Neural cell (in vitro differentiated cells): ENCODE results near the gene ATF6B. TPM values are rescaled to one million over a fixed set of nuclear protein-coding genes. Genes with fewer than 3 reads are reported as not detected.

Source experiments
- H2AFZ ChIP-seq: fragments of 200-600, 300-800 bp; sonication (generic), shearing (Covaris generic); 2 replicates; pipeline ENCODE4 v1.6.0; 2014; ENCODE audit warnings: low read depth, mild to moderate bottlenecking, antibody characterized with exemption, low read length, moderate library complexity
- H3F3A ChIP-seq: fragments of 200-600 bp; shearing (Covaris generic); 2 replicates; pipeline ENCODE4 v1.6.1; 2016; ENCODE audit warnings: mild to moderate bottlenecking, moderate library complexity, mixed read lengths, antibody characterized with exemption, low read length; ENCODE audit not compliant: insufficient read depth, poor library complexity, severe bottlenecking
- H3K27ac ChIP-seq: fragments of 200-600, 300-800 bp; sonication (generic), shearing (Covaris generic); 2 replicates; pipeline ENCODE4 v1.5.1; 2014; ENCODE audit warnings: mild to moderate bottlenecking, low read length, moderate library complexity
- H3K27me3 ChIP-seq: fragments of 300-800, 200-600 bp; sonication (generic), shearing (Covaris generic); 2 replicates; pipeline ENCODE4 v1.6.0; 2014; ENCODE audit warnings: mild to moderate bottlenecking, low read depth, low read length, moderate library complexity; ENCODE audit not compliant: insufficient read depth
- H3K36me3 ChIP-seq: fragments of 300-800, 200-600 bp; sonication (generic), shearing (Covaris generic); 2 replicates; pipeline ENCODE4 v1.5.1; 2014; ENCODE audit warnings: mild to moderate bottlenecking, antibody characterized with exemption, low read length, moderate library complexity; ENCODE audit not compliant: insufficient read depth
- H3K4me2 ChIP-seq: fragments of 300-800, 200-600 bp; sonication (generic), shearing (Covaris generic); 2 replicates; pipeline ENCODE4 v1.6.0; 2014; ENCODE audit warnings: mild to moderate bottlenecking, low read length
- H3K4me3 ChIP-seq: fragments of 300-800, 200-600 bp; sonication (generic), shearing (Covaris generic); 2 replicates; pipeline ENCODE4 v1.5.1; 2014; ENCODE audit warnings: mild to moderate bottlenecking, low read length, moderate library complexity
- H3K79me2 ChIP-seq: fragments of 200-600 bp; shearing (Covaris generic); replicated peaks from 2 replicates; pipeline ENCODE4 v1.6.0; 2014; ENCODE audit warnings: mild to moderate bottlenecking, low read length, moderate library complexity; ENCODE audit not compliant: insufficient read depth
- H3K9ac ChIP-seq: fragments of 300-800, 200-600 bp; sonication (generic), shearing (Covaris generic); 2 replicates; pipeline ENCODE4 v1.6.1; 2016; ENCODE audit warnings: mild to moderate bottlenecking, low read length, mixed read lengths
- H3K9me2 ChIP-seq: fragments of 200-600 bp; shearing (Covaris generic); 2 replicates; pipeline ENCODE4 v1.6.1; 2016; ENCODE audit warnings: mild to moderate bottlenecking, low read length, mixed read lengths; ENCODE audit not compliant: insufficient read depth
- H3K9me3 ChIP-seq: fragments of 200-600, 300-800 bp; sonication (generic), shearing (Covaris generic); 2 replicates; pipeline ENCODE4 v1.6.1; 2016; ENCODE audit warnings: mild to moderate bottlenecking, mixed run types, low read length, moderate library complexity, mixed read lengths
- H4K20me1 ChIP-seq: fragments of 200-600 bp; shearing (Covaris generic); 2 replicates; pipeline ENCODE4 v1.6.1; 2016; ENCODE audit warnings: mild to moderate bottlenecking, mixed run types; ENCODE audit not compliant: insufficient read depth
- CTCF ChIP-seq: fragments of 450-650 bp; IDR thresholded peaks from 2 replicates; pipeline ENCODE4 v1.5.1; 2014; ENCODE audit warnings: antibody characterized with exemption, mild to moderate bottlenecking, moderate library complexity; ENCODE audit not compliant: poor library complexity, severe bottlenecking
- EP300 ChIP-seq: fragments of 450-650 bp; conservative IDR thresholded peaks from 2 replicates; pipeline ENCODE4 v1.6.1; 2014; ENCODE audit warnings: antibody characterized with exemption, mild to moderate bottlenecking, moderate library complexity; ENCODE audit not compliant: poor library complexity, severe bottlenecking
- EZH2 ChIP-seq: fragments of 200-600, 300-800 bp; shearing (Covaris generic), sonication (generic); IDR thresholded peaks from 2 replicates; pipeline ENCODE4 v1.6.1; 2014; ENCODE audit warnings: antibody characterized with exemption, low read length, borderline replicate concordance, mild to moderate bottlenecking; ENCODE audit not compliant: insufficient read depth, poor library complexity, severe bottlenecking
- MXI1 ChIP-seq: fragments of 450-650 bp; conservative IDR thresholded peaks from 2 replicates; pipeline ENCODE4 v1.6.1; 2014; ENCODE audit warnings: antibody characterized with exemption, mild to moderate bottlenecking; ENCODE audit not compliant: poor library complexity, severe bottlenecking
- POLR2AphosphoS5 ChIP-seq: IDR thresholded peaks from 2 replicates; pipeline ENCODE4 v1.6.1; 2012
- RAD21 ChIP-seq: fragments of 450-650 bp; conservative IDR thresholded peaks from 2 replicates; pipeline ENCODE4 v1.6.1; 2014; ENCODE audit warnings: antibody characterized with exemption, mild to moderate bottlenecking, moderate library complexity
- REST ChIP-seq: IDR thresholded peaks from 2 replicates; pipeline ENCODE4 v1.6.1; 2012; ENCODE audit warnings: borderline replicate concordance
- SMC3 ChIP-seq: fragments of 450-650 bp; conservative IDR thresholded peaks from 2 replicates; pipeline ENCODE4 v1.6.1; 2014; ENCODE audit warnings: antibody characterized with exemption, mild to moderate bottlenecking, moderate library complexity; ENCODE audit not compliant: poor library complexity
- TAF1 ChIP-seq: IDR thresholded peaks from 2 replicates; pipeline ENCODE4 v1.6.1; 2012; ENCODE audit warnings: low read depth
- polyA plus RNA-seq: library from polyadenylated mRNA; depleted of rRNA; stranded (reverse); fragments of >200 nt; gene quantifications from 2 replicates; pipeline ENCODE4 v1.2.3, GENCODE V29; 2014

The ATF6B gene
- polyA plus RNA-seq, 1 donor from 2014 or later: 44.3 TPM

GRCh38 chr6:32113386-32114352, 14.4 kb downstream of the ATF6B start:
- H3K36me3 ChIP-seq: no peaks in the 10 kb centered on the region

More at GRCh38 chr6:32113386-32114352, 14.4 kb downstream of the ATF6B start:
- no peaks in the 10 kb centered on the region for H3F3A ChIP-seq
- no peaks in the 10 kb centered on the region for H3K9me3 ChIP-seq
- TF ChIP-seq TAF1 (no peak), EP300 (no peak), CTCF (no peak), RAD21 (no peak), POLR2AphosphoS5 (no peak), REST (no peak), EZH2 (no peak), SMC3 (no peak), MXI1 (no peak)
- H3K9me2 ChIP-seq: no peaks in the 10 kb centered on the region
- no peak overlapping the region for H3K4me3 ChIP-seq
- no peak overlapping the region for H3K27ac ChIP-seq
- no peak overlapping the region for H3K4me2 ChIP-seq
- H2AFZ ChIP-seq: no peak overlapping the region
- no peaks in the 10 kb centered on the region for H3K27me3 ChIP-seq
- H3K9ac ChIP-seq: no peak overlapping the region
- H4K20me1 ChIP-seq: no peaks in the 10 kb centered on the region
- no peaks in the 10 kb centered on the region for H3K79me2 ChIP-seq
